ENCODE measurements around the gene RPL26.

The RPL26 gene

DNA sequence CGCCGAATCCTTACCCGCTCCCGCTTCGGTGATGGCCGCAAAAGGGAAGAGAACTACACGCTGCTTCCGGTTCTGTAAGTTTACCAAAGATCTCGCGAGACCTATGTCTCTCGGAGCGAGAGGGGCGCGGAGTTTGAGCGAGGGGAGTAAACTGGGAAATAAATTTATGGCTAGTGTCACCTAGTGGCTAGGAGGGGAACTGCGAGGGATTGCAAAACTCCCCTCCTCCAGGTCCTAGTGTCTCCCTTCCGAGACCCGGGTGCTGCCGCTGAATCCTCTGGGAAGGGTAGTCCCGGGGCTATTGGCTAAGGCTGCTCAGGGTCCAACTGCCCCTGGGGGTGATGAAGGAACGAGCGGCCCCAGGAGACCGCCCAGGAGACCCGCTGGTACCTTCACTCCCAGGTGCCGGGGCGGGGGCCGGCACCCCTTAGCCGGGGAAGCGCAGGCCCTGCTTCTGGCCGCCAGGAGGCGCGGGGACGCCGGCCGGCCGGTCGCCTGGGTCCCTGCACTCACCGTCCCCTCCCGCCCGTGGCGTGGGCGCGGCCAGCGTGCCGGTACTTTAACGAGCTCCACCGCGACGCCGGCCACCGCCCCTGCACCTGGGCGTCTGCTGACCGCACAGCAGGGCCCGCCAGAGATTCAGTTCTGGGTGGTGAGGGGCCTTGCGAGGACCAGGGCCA lies at the start of gene RPL26:
RPL26 (minus strand) TSS at position 51 of the 680 bp plus-strand sequence. CDS start 883 bp downstream, outside the sequence.
- DNase-seq (ENCODE audit: low spot score), result peak; percentile 94

DNA sequence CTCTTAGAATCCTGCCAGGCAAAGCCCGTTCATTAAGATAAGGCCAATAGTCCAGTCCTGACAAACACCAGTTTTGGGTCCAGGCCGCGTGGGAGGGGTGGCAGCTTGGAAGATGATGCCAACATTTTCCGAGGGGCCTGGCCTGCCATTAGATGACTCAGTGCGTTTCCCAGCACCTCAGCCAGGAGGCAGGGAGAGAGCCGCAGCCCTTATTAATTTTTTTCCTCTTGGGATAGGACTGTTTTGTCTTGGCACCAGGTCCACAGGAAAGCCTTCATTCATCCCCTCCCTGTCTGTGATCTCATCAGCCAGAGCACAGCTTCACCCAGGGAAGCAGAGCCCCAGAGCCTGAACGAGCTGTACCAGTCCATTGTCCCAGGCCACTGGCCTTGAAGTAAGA lies 48.0 kb upstream of the RPL26 start:
- DNase-seq (ENCODE audit: low spot score), result peak; percentile 18

DNA sequence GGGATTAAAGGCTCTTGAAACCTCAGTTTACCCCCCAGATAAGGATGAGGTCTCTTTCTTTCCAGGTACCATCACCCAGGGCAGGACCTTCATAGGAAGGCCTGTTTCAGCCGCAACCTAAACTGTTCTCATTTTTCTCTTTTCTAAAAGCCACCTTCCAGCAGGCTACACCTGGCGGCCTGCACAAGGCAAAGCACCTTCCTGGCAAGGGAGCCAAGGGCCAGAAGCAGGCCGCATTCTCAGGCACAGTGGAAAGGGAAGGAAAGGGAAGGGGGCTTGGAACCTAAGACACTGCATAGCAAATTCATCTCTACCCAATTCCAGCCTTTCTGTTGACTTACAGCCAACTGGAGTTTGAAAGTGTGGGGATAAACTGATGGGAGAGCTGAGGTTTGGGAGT lies 43.8 kb upstream of the RPL26 start:
- no peak for DNase-seq (ENCODE audit: low spot score)

DNA sequence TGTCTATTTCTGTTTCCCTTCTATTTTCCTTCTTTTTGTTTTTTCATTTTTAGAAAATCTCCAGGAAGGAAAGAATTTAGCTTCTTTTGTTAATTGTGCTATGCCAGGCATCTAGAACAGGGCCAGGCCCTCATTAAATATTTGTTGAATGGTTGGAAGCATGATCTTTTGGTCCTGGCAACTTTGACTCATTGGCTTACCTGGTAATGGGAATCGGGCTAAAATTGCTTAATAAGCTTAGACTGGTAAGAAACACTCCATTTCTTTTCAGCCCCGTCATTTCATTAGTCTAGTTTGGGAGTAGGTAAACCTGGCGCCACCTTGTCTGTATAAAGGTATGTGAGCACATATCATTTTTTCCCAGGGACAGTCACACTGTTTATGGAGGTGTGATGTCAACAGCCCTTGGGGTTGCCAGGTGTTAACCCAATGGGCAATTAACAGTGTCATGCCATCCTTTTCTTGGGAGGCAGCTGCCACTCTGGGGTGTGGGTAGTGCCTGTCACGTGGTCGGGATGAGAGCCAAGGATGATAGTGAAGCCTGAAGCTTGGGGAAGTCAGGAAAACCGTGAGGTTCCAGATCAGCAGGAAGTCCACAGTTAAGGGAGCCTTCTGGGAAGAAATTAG lies 43.2 kb upstream of the RPL26 start:
- DNase-seq (ENCODE audit: low spot score), result no peak

DNA sequence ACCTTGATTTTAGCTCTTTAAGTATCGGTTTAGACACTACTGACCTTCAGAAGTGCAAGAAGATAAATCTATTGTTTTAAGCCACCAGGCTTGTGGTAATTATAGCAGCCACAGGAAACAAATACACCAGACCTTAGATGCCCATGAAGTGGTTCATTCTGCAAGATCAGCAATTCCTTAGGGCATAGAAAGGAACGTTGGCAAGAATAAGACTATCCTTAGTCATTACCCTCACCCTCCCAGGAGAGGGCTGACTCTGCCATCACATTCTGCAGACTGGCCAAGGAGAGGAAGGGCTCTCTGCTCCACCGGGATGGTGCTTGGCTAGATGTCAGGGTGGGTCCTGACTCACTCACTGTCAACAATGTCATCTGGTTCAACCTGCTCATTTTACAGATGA lies 38.6 kb upstream of the RPL26 start:
- DNase-seq (ENCODE audit: low spot score), result no peak

DNA sequence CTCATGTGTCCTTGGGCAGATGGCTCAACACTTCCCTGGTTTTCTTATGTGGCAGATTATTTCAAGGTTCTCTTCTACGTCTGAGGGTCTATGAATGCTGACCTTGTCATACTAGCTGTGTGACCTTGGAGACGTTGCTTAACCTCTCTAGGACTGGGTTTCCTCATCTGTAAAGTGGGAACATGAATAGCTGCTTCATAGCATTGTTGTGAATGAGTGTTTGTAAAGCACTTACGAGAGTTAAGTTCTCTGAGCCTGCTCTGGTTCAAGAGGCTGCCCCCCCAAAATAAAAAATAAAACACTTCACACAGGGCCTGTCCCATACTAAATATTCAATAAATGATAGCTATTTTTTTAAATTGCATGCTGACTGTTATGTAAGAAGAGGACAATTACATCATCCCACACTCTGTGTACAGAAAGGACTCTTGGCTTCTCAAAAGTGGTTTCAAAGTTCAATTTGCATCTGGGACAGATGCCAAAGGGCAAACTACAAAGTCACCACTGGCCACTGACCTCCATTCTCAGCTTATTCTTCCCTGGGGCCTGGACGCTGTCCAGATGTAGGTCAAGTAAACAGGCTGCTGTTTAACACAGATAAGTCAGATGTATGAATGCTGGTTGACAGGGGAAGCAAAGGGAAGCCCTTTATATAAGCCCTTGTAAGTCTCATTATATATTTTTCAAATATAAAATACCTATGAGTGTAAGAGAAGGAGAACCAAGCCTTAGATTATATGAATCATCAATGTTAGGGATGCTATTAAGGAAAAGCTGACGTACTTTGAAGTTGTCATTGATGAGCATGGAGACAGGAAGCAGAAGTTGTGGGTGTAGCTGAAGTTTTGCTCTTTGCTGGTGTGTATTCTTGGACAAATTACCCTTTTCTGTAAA lies 37.3 kb upstream of the RPL26 start:
- DNase-seq (ENCODE audit: low spot score), result peak; percentile 31

DNA sequence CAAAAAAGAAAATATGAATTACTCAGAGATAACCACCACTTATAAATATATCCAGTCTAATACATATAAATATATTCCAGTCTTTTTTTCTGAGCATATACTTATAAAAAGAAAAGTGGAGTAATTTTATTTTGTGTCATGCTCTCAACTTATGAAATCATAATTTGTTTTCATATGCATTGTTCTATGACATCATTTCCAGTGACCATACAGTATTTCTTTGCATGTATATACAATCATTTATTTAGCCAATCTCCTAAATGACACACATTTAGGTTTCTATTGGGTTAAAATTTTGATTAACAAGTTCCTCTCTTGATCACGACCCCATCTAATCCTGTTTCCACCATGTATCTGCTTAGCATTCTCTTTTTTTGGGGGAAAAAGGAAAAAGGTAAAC lies 36.3 kb upstream of the RPL26 start:
- DNase-seq (ENCODE audit: low spot score), result no peak

DNA sequence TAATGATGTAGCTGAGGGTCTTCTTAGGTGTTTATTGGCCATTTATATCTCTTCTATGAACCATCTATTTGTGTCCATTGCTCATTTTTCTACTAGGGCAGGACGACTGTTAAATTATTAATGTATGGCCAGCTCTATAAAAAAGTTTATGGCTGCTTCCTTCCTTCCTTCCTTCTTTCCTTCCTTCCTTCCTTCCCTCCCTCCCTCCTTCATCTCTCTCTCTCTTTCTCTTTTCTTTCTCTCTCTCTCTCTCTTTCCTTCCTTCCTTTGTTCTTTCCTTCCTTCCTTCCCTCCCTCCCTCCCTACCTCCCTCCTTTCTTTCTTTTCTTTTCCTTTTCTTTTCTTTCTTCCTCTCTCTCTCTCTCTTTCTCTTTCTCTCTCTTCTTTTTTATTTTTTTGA lies 35.5 kb upstream of the RPL26 start:
- DNase-seq (ENCODE audit: low spot score), result no peak

DNA sequence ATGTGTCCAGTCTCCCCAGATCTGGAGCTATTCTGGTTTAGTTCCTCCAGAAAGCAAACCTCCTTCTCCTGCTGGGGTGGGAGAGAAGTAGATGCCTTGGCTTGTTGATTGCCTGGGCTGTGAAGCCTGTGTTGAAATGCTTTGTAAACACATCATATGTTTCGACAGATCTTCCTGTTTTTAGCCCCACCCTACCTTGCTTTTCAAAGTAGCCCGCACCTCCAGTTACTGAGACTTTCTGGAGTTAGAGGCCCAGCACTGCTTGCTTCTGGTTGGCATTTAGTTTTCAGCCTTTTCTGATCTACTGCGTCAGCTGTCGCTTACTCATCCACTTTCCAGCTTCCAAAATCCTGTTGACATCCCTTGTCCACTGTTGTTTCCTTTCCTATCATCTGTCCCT lies 34.8 kb upstream of the RPL26 start:
- no peak for DNase-seq (ENCODE audit: low spot score)

DNA sequence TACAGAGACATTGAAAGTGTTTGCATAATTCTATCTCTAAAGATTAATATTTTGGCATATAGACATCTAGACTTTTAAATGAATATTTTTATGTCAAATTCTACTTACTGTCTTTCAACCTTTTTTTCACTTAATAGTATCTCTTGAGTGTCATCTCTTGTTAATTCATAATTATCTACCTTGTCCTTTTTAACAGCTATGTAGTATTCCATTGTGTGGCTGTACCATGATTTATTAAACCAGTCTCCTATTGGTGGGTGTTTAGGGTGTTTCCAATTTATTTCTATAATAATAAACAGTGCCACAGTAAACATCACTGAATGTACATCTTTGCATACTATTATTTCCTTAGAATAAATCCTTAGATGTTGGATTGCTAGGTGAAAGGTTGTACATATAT lies 30.9 kb upstream of the RPL26 start:
- DNase-seq (ENCODE audit: low spot score), result no peak

DNA sequence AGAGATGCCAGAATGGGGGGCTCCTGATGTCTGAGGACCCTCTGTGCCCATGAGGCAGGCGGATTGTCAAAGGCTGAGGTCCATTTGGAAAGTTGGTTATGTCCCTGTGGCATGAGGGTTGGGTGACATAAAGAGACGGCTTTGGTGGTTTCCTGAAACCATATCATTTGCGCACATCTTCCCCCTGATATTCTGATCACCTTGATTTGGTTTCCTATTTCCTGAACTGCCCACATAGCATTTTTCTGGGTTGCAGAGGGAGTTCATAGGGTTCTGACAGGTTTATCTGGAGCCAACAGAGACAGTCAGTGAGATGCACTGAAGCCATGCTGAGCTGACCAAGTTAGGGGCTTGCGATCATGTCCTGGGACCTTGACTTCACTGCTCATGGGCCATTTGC lies 30.3 kb upstream of the RPL26 start:
- DNase-seq (ENCODE audit: low spot score), result no peak

DNA sequence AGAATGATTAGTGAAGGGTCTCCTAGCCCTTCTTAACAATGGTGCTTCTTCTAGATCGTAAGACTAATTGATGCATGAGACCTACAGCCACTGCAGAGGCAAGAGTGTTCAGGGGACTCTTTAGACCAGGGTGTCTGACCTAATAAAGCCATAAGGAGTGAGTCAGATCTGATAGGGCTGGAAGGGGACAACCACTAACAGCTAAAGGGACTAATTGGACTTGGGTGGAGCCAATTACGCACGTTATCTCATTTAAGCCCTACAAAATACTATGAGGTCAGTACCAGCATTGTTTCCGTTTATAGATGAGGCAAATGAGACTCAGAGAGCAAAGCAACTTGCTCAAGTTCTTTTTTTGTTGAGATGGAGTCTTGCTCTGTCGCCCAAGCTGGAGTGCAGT lies 29.1 kb upstream of the RPL26 start:
- DNase-seq (ENCODE audit: low spot score), result no peak

DNA sequence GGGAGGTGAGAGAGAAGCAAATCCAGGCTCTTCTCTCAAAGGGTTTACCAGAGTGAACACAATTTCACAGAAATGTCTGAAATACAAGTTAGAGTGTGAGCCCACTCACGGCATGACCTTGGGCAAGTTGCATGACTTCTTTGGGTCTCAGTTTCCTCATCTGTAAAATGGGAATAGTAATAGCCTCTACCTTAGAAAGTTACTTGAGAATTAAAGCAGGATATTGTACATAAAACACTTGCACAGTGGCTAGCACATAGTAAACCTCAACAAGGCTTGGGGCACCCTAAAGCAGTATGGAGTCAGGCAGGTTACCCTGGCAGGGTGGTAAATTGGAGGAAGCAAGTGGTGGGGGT lies 27.9 kb upstream of the RPL26 start:
- no peak for DNase-seq (ENCODE audit: low spot score)

DNA sequence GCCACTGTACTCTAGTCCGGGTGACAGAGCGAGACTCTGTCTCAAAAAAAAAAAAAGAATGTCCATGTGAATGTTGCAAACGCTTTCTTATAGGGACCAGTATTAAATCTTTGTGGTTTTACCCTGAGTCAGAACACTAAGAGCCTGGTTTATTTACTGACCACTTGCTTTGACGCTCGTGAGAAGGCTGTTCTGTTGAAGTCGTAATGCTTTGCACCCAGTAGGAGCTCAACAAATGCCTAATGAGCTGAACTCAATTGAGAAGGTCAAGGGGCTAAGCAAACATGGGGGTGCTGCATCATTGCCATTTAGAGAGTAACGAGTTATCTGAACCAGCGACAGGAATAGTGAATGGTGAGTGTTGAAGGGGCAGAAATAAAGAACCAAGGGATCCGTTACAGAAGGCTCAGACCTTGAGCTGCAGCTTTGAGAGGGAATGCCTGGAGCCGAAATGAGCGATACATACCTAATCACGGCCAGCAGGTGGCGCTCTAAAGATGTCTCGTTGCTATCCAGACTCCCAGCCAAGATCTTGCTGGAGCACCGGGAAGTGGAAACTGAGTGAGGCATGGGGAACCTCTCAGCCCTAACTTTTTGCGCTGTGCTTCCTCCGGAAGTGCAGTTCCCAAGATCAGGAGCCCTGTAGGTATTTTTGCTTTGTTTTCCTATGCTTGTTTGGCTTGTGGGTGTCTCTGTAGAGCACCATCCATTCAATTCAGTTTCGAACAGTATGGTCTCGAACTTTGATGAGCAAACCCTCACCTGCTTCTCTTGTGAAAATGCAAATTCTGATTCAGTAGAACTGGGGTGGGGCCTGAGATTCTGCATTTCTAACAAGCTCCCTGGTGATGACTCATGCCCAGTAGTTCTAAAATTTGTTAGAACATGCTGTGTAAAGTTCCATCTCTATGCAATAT lies 27.2 kb upstream of the RPL26 start:
- DNase-seq (ENCODE audit: low spot score), result peak; percentile 79

DNA sequence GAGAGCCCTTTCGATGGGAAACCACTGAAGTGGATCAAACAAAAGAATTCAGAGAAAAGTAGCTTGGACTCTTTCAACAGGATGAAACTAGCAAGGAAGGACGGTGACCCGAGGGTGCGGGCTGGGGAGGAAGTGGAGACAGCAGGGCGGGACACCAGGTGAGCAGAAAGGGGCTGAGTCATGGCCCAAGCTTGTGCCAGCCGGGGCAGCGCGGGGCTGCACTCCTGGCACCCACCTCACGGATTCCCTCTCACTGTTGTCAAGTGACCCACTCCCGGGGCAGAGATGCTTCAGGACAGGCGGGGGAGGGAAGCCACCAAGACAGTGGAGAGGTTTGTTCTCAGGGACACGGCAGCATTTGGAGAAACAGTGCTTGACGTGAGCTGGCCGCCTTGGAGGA lies 25.4 kb upstream of the RPL26 start:
- no peak for DNase-seq (ENCODE audit: low spot score)

DNA sequence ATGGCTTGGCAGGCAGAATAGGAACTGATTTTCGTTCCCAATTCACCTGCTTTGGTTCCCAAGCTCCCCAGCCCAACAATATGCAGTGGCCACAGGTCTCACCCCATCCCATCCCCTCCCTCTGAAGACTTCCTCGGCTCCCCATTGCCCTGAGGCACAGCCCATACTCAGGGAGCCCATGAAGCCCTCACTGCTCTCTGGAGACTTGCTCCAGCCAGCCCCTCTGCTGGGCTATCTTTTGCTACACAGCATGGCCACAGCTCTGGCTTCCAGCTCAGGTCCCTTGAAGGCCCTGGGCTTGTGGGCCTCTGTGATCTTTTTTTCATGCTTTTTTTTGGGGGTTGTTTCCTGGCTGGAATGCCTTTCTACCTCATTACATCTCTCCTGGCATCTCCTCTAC lies 23.2 kb upstream of the RPL26 start:
- no peak for DNase-seq (ENCODE audit: low spot score)

DNA sequence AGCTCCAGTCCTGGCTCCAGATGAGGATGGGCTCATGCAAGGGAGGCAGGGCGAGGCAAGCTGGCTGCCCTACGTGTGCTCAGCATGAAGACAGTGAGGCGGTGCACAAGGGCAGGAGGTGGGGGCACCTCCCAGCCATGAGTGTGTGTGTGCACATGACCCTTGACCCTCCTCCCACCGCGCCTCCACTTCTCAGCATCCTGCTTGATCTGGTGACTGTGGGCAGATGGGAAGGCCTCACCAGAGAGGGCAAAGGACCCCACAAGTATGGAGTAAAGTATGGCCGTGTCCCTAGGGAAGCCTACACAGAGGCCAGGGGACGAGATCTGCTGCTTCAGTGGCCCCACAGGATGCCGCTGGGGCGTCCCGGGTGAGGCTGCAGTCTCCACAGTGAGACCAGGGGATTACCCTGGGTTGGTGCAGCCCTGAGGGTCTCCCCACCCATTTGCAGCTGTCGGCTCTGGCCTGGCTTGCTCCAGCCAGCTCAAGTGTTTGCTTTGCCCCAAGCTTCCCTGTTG lies 22.6 kb upstream of the RPL26 start:
- no peak for DNase-seq (ENCODE audit: low spot score)

DNA sequence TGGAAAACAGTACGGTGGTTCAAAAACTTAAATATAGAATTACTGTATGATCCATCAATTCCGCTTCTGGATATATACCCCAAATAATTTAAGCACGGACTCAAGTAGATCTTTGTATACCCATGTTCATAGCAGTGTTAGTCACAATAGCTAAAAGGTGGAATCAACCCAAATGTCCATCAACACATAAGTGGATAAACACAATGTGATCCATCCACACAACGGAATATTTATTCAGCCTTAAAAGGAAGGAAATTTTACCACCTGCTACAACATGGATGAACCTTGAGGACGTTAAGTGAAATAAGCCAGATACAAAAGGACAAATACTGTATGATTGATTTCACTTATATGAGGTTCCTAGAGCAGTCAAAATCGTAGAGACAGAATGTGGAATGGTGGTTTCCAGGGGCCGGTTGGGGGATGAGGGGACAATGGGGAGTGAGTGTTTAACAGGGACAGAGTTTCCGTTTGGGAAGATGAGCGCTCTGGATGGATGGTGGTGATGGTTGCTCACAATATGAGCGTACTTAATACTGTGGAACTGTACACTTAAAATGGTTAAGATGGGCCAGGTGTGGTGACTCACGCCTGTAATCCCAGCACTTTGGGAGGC lies 20.0 kb upstream of the RPL26 start:
- DNase-seq (ENCODE audit: low spot score), result no peak

DNA sequence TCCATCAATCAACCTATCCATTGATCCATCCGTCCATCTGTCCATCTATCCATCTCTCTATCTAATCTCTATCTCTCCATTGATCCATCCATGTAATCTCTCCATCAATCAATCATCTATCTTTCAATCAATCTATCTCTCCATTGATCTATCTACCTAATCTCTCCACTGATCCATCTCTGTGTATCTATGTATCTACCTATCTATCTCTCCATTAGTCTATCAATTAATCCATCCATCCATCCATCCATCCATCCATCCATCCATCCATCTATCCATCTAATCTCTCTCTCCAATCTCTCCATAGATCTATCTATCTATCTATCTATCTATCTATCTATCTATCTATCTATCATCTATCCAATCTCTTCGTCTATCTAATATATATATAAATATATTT lies 18.1 kb upstream of the RPL26 start:
- no peak for DNase-seq (ENCODE audit: low spot score)

DNA sequence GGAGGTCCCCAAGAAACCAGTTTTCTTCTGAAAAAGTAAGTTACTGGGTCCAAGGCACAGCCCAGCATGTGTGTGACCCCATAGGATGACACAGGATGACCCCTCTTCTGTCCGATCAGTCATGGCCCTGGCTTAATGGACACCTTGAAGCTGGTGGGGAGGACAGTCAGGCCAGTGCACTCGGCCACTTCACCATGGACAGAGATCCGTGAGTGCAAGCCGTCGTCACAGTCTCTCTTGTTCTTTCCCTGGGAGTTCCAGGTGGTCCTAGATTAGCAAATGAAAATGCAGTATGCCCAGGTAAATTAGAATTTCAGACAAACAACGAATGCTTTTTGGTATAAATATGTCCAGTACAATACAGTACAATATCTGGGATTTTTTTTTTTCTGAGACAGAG lies 16.0 kb upstream of the RPL26 start:
- no peak for DNase-seq (ENCODE audit: low spot score)

DNA sequence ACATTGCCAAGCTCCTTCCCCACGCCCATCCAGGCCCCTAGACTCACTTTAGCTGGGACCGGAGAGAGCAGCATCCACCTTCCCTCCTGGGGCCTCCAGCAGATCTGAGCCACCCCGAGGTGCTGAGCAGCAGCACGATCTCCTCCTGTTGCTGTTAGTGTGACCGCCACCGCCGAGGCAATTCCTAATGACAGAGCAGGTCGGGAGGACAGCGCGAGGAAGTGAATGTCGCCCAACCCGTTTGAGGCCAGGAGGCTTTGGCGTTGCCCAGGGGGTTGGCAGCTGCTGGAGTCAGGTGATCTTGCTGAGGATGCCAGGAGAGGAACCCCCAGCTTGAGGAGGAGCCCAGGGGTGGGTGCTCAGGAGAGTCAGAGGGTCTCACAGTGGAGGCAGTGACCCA lies 14.6 kb upstream of the RPL26 start, which contains the start of gene RNF222:
RNF222 (minus strand) TSS at position 192 of the 400 bp plus-strand sequence. CDS start 4,366 bp downstream, outside the sequence.
- DNase-seq (ENCODE audit: low spot score), result no peak

Measured in AG08396 (cell line).